GM23338 (cell line): ENCODE results near the gene GRIN2C.

Experiments
- CREB1 ChIP-seq: fragments of 250-450 bp; sonication (Bioruptor Pico); IDR thresholded peaks from 2 replicates; pipeline ENCODE4 v1.5.0; 2020; ENCODE audit warnings: low read depth, mild to moderate bottlenecking, moderate library complexity
- CTCF ChIP-seq, 2 experiments: fragments of 200-600 bp in 1 of 2; sonication (generic) in 1 of 2; conservative IDR thresholded peaks; 2 replicates each; pipeline versions ENCODE4 v1.5.1 to v1.6.1; 2016 to 2017; ENCODE audit warnings: antibody characterized with exemption in 2 of 2, low read depth in 2 of 2, mild to moderate bottlenecking in 2 of 2, moderate library complexity in 1 of 2

- no peak for TF ChIP-seq CTCF (conservative IDR thresholded peaks at IDR 0.05; ENCODE audit: low read depth in 2 of 2)
- no peak for TF ChIP-seq CREB1 (CRISPR knock-in tag)
Measured at GRCh38 chr17:74822939-74823367, 36.7 kb downstream of the GRIN2C start.
